Sciatic nerve (tissue), 2 donors: Measurements from ENCODE around the gene TMEM269. TPM values are rescaled to one million over a fixed set of nuclear protein-coding genes. Genes with fewer than 3 reads are reported as not detected.
A peak's percentile ranks its signal among the peaks of the same experiment; 100 is the strongest.

ENCODE experiments used
- ATAC-seq: fragments of 200-7000 bp; cut with Tn5 transposase; one replicate; pipeline ENCODE4 v1.9.1; 2020; ENCODE audit warnings: mild to moderate bottlenecking, moderate library complexity
- DNase-seq: peaks from one replicate; pipeline ENCODE4 v3.0.0-alpha.2; 2020; ENCODE audit warnings: low spot score
- intact Hi-C: fragments of 100-400 bp; cut with DNase I; formaldehyde crosslinking; loops from one replicate; pipeline ENCODE4 v1.14.2; 2022
- total RNA-seq: library from RNA; stranded (reverse); fragmentation: NEBNext Ultra II Directional; extraction: Animal tissue kit (Norgen Biotek cat#: 25700); gene quantifications from one replicate; pipeline ENCODE4 v1.2.1, GENCODE V29; 2021
- donor health status: DM: no; HTN: no; CAD: no.
- donor health status: DM: no; HTN: no; CAD: no.

TMEM269 gene
- total RNA-seq, 1 donor from 2014 or later, result 0.31 TPM

DNA sequence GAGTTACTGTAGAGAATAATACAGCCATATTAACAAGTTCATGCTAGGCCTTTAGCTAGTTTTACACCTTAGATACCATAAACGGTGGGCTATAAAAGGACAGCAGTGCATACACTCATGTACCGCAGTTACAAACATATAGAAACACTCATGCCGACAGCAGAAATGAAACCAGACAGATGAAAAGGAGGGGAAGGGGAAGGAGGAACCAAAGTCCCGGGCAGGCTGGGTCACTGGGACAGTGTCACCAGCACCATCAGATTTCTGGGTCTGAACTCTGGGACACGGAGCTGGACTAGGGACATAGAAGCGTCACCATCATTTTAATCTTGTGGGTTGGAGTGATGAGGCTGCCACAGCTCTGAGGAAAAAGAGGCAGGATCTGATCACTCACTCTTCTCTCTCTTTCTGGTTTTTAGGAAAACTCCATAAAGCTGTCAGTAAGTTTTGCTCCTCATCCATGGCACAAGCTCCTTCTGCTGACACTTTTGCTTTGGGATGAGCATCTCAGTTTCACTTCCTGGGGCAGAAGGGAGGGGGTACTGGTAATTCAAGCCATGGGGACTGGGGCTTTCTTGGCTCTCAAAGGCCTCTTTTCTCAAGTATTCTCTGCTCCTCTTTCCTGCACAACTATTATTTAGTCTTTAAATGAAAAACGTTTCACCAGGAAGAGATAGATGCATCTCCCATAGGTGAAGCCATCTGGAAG, 53.8 kb downstream of the TMEM269 start:
- intact Hi-C loops, result no loop called here
- ATAC-seq (peak; percentile 58), DNase-seq (no peak)

DNA sequence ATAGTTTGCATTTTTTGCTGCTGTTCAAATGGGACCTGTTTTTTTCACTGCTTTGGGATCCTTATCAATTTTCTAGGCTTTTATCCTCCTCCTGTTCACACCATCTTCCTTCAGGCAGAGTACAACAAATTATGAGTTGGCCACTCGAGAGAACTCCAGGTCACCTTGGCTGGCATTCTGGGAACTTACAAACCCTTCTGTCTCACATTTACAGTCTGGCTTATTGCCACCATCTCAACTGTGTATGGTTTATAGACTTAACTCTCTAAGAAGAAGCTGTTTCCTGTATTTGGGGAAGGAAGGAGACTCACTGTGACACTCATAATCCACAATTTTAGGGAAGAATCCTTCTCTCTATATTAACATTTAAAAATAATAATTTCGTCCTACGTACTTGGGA, 56.2 kb downstream of the TMEM269 start:
- no peak for DNase-seq
- intact Hi-C loops, result no loop called here
- no peak for ATAC-seq

DNA sequence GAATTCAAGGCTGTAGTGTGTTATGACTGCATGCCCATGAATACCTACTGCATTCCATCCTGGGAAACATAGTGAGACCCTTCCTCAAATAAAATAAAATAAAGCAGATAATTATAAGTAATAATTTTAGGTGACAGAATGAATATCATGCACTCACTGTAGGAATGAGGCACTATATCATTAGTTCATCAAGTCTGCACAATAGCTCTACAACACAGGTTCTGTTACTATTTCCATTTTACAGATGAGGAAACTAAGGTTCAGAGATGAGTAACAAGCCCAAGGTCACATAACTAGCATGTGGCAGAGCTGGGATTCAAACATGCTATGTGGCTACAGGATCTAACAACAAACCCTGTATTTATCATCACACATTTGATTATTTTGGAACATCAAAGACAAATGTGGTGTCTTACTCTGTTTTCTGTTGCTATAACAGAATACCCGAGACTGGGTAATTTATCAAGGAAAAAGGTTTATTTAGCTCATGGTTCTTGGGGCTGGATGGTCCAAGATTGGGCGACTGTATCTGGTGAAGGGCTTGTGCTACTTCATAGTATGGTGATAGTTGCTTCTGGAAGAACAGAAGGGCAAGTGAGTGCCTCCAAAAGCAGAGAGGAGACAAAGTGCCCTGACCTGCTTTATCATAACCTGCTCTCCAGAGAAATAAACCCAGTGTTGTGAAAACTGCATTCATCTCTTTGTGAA, 56.8 kb downstream of the TMEM269 start:
- intact Hi-C loops, result no loop called here
- ATAC-seq (no peak), DNase-seq (no peak)

DNA sequence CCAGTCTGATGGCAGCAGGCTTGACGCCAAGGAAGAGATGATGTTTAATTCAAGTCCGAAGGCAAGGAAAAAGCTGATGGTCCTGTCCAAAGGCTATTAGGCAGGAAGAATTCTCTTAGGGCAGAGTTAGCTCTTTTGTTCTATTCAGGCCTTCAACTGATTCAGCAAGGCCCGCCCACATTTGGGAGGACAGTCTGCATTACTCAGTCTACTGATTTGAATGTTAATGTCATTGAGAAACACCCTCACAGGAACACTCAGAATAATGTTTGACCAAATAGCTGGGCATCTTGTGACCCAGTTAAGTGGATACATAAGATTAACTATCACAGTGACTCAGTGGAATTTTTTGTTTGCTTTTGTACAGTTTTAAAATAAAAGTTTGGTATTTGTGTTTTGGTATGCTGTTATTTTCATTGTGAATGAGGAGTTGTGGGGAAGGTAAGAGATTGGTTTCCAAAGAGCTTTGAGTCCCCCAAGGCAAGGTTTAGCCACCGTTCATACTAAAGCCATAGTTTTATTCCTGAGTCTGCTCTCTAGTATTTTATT, 59.9 kb downstream of the TMEM269 start:
- ATAC-seq (no peak), DNase-seq (no peak)
- intact Hi-C loops, result no loop called here

DNA sequence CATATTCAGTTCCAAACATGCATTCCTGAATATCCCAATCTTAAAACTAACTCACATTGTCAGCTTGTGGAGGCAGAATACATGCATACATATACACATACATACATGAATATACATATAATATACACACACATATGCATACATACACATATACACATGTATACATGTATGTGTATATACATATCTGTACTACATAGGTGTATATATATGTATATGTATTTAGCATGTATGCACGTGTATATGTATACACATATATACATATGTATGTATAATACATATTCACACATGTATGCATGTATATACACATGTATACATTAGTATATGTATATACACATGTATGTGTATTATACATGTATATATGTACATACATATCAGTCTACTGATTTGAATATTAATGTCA, 60.4 kb downstream of the TMEM269 start:
- intact Hi-C loops, result no loop called here
- ATAC-seq (no peak), DNase-seq (no peak)

DNA sequence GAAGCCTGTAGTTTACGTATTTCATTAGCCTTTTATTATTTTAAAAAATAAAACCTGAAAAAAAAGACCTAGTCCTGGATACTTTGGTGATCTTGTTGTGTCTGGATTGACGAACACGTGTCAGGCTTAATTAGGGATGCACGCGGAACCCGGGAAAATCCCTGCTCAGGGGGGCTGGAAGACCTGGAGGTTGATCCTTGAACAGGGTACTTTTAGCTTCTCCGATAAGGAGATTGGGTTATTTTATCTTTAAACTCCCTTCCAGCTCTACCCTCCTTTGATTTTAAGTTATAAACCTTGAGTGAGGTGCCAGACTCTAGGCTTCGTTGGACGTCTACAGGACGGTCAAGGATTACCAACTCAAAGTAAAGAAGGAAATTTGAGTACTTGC, 61.1 kb downstream of the TMEM269 start:
- intact Hi-C loops, result no loop called here
- no peak for DNase-seq
- peak; percentile 16 for ATAC-seq

DNA sequence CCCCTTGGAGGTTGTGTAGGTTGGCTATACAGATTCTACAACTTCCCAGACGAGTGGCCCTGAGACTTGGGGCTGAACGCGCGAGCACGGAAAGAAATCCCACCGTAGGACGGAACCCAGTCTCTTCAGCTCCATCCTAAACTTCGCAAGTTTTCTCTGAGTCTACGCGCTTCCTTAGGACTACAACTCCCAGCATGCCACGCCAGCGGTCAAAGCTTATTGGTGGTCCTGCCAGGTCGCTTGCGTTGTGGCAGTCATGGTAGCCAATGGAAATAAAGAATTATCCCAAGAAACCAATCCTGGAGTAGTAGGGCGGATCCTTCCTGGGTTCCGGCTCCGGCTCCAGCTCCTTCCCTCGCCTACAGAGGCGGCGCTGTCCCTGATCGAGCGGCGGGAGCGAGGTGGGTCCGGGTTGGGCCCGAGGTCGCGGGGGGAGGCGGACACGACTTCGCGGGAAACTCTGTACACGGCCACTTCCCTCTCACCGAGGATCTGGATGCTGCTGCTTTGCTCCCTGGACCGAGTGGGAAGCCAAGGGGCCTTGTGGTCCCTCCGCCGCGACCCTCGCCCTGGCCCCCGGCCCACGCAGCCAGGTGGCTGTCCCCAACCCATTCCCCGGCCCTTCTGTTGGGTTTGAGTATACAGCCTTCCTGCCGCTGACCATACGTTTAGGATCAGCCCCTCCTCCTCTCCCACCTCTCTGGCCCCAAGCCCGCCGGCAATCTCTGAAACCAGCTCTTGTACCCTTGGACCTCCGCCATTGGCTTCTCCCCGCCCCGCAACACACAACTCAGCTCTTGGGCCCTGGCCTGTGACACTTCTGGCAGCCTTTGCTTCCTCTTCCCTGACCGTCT, 61.7 kb downstream of the TMEM269 start, which contains the start of gene ZNF691:
ZNF691 (plus strand) TSS at position 357 of the 854 bp plus-strand sequence. CDS start 3,046 bp downstream, outside the sequence.
- ATAC-seq (peak; percentile 99), DNase-seq (peak; percentile 94)
- intact Hi-C loops, result no loop called here

DNA sequence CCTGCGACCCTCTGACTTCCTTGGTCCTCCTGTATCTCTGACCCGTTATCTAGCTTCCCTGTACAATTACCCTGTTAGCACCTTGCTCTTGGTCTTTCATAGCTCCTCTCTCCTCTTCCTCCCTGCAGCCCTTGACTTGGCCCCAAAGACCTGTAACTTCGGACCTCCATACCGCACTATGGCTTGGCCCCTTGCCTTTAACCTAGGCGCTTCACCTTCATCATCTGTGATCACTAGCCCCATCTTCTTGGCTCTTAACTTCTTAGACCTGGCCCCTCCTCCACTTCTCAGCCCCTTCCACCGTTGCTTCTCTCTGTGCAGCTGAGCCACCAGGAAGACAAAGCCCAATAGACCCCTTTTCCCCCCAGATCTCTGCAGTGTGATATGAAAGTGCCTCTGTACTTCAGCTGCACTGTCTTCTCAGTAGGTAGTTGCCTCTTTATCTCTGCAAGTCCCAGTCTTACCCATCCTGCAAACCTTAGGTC, 62.4 kb downstream of the TMEM269 start:
- intact Hi-C loops, result no loop called here
- DNase-seq (no peak), ATAC-seq (no peak)

DNA sequence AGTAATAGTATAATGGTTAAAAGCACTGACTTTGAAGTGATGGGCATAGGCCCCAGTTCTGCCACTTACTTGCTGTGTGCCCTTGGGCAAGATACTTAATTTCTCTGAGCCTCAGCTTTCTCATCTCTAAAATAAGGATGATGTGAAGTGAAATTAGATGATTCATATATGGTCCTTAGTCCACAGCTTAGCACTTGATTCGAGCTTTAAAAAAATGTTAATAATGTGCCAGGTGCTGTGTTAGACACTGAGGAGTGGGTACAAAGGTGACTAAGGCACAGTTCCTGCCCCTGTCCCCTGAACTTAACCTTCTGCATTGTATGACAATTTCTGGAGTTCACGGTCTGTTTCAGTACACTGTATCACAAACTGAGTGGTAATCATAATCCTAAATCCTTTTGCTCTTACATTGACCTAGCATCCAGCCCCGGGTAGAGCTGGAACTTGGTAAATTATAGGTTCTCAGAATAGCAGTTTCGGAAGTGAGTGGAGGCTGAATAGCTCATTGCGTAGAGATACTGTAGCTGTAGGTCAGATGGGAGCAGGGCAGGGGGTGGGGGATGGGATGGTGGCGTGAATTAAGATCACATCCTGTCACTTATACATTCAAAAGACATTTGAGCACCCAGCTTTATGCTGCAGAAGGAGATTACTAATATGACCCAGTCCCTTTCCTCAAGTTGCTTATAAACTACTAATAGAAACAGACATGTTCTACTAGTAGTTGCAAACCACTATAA, 63.1 kb downstream of the TMEM269 start:
- ATAC-seq, result no peak
- intact Hi-C loops, result no loop called here
- no peak for DNase-seq

DNA sequence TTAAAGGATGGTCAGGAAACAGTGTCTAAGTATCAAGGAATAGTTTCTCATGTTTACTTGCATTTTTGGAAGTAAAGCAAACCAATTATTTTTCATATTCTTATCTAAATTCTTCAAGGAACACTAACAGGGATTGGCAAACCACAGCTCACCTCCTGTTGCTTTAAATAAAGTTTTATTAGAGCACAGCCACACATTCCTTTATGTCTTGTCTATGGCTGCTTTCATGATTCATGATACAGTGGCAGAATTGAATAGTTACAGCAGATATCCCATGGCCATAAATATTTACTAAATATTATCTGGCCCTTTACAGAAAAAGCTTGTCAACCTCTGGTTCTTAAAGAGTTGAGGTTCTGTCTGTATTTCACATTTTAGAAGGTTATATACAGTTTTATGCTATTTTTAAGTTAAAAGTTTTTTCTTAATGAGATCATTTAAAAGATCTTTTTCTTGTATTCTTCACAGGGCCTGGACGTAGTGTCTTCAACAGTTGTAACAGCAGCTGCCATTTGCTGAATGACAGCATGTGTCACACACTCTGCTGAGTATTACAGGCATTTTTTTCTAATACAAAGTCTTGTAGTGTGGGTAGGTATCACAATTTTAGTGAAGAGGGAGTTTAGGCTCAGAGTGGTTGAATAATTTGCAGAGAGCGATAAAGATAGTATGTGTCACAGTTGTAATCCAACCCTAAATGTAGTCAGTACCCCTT, 64.2 kb downstream of the TMEM269 start:
- ATAC-seq (no peak), DNase-seq (no peak)
- intact Hi-C loops, result no loop called here

DNA sequence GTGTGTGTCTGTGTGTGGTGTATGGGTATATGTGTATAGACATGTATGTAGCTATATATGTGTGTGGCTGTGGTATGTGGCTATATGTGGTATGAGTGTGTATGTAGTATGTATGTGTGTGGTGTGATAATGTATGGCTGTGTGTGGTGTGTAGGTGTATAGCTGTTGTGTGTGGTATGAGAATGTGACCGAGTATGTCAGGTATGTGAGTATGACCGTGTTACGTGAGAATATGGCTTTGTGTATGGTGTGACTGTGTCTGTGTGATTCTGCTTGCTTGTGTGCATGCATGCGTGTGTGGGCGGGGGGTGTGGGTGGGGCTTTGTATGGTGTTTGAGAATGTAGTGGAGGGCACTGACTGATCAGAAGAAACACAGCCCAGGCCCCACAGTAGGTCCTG, 65.2 kb downstream of the TMEM269 start:
- intact Hi-C loops, result no loop called here
- no peak for ATAC-seq
- DNase-seq, result no peak

Other genes starting within 250 kb of the TMEM269 start
- gene PPIH, start 126.6 kb upstream of the TMEM269 start, total RNA-seq, result 20.6 TPM
- 439 TPM for gene YBX1, start 102.6 kb upstream of the TMEM269 start, total RNA-seq
- 243 TPM for gene CLDN19, start 44.8 kb upstream of the TMEM269 start, total RNA-seq
- gene P3H1, start 18.0 kb upstream of the TMEM269 start, total RNA-seq, result 45.6 TPM
- gene C1orf50, start 17.7 kb upstream of the TMEM269 start, total RNA-seq, result 10.8 TPM
- gene ERMAP, start 32.1 kb downstream of the TMEM269 start, total RNA-seq, result 11.2 TPM
- gene SVBP, start 32.4 kb downstream of the TMEM269 start, total RNA-seq, result 36.6 TPM
- 9.7 TPM for gene ZNF691, start 61.6 kb downstream of the TMEM269 start, total RNA-seq
- gene SLC2A1, start 173.9 kb downstream of the TMEM269 start, total RNA-seq, result 968 TPM